GM23338 (cell line): ENCODE results near the gene VILL. TPM values are rescaled to one million over a fixed set of nuclear protein-coding genes. Genes with fewer than 3 reads are reported as not detected.
"Not testable (repeated sequence)": the region's sequence is repeated elsewhere in the genome, so short reads cannot be mapped to it uniquely, and the experiment has no call there.

Experiments
- ATAC-seq: fragments of 200-7000 bp; cut with Tn5 transposase; 3 replicates; pipeline ENCODE4 v1.9.1; 2020
- DNase-seq: peaks from one replicate; pipeline ENCODE4 v3.0.0-alpha.2; 2015; ENCODE audit warnings: low spot score
- H2AFZ ChIP-seq: fragments of 200-600 bp; sonication (generic); 2 replicates; pipeline ENCODE4 v1.8.0; 2016; ENCODE audit warnings: antibody characterized with exemption, mild to moderate bottlenecking, moderate library complexity
- H3F3A ChIP-seq: fragments of 200-600 bp; sonication (generic); replicated peaks from 2 replicates; pipeline ENCODE4 v1.8.0; 2017; ENCODE audit warnings: antibody characterized with exemption, mixed run types, low read depth
- H3K27ac ChIP-seq: fragments of 200-600 bp; sonication (generic); 2 replicates; pipeline ENCODE4 v1.6.1; 2016; ENCODE audit warnings: low read depth
- H3K27me3 ChIP-seq: fragments of 200-600 bp; sonication (generic); 2 replicates; pipeline ENCODE4 v1.8.0; 2016; ENCODE audit warnings: mild to moderate bottlenecking, mixed run types, moderate library complexity; ENCODE audit not compliant: insufficient read depth
- H3K36me3 ChIP-seq: fragments of 200-600 bp; sonication (generic); 2 replicates; pipeline ENCODE4 v1.8.0; 2016; ENCODE audit warnings: mild to moderate bottlenecking; ENCODE audit not compliant: insufficient read depth
- H3K4me1 ChIP-seq: fragments of 200-600 bp; sonication (generic); 2 replicates; pipeline ENCODE4 v1.8.0; 2016; ENCODE audit warnings: mild to moderate bottlenecking, moderate library complexity; ENCODE audit not compliant: insufficient read depth
- H3K4me2 ChIP-seq: fragments of 200-600 bp; sonication (generic); 2 replicates; pipeline ENCODE4 v1.7.1; 2017; ENCODE audit warnings: mixed run types
- H3K4me3 ChIP-seq: fragments of 200-600 bp; sonication (generic); 2 replicates; pipeline ENCODE4 v1.6.1; 2016; ENCODE audit warnings: mixed run types
- H3K79me2 ChIP-seq: fragments of 200-600 bp; sonication (generic); replicated peaks from 2 replicates; pipeline ENCODE4 v1.8.0; 2017; ENCODE audit warnings: mild to moderate bottlenecking; ENCODE audit not compliant: insufficient read depth
- H3K9me2 ChIP-seq: fragments of 200-600 bp; sonication (generic); 2 replicates; pipeline ENCODE4 v1.8.0; 2017; ENCODE audit not compliant: insufficient read depth
- H4K20me1 ChIP-seq: fragments of 200-600 bp; sonication (generic); replicated peaks from 2 replicates; pipeline ENCODE4 v1.8.0; 2017; ENCODE audit warnings: mild to moderate bottlenecking; ENCODE audit not compliant: insufficient read depth
- H3K27ac Mint-ChIP-seq: 2 replicates; pipeline ENCODE4 v1.8.0; 2020; ENCODE audit warnings: inconsistent platforms, mild to moderate bottlenecking, moderate library complexity, mixed read lengths
- H3K27me3 Mint-ChIP-seq: 3 replicates; pipeline ENCODE4 v1.8.0; 2022; ENCODE audit warnings: low read depth, mild to moderate bottlenecking, moderate library complexity, mixed read lengths, inconsistent platforms; ENCODE audit not compliant: insufficient read depth, poor library complexity
- H3K36me3 Mint-ChIP-seq: 3 replicates; pipeline ENCODE4 v1.8.0; 2021; ENCODE audit warnings: low read depth, mild to moderate bottlenecking, inconsistent platforms, moderate library complexity, mixed read lengths
- H3K4me1 Mint-ChIP-seq: 3 replicates; pipeline ENCODE4 v1.8.0; 2020; ENCODE audit warnings: mild to moderate bottlenecking, inconsistent platforms, mixed read lengths
- H3K4me3 Mint-ChIP-seq: 3 replicates; pipeline ENCODE4 v1.8.0; 2021; ENCODE audit warnings: moderate library complexity, mild to moderate bottlenecking, inconsistent platforms, mixed read lengths
- H3K9me3 Mint-ChIP-seq: 3 replicates; pipeline ENCODE4 v1.8.0; 2020; ENCODE audit warnings: moderate library complexity, mild to moderate bottlenecking, inconsistent platforms, mixed read lengths
- CREB1 ChIP-seq: fragments of 250-450 bp; sonication (Bioruptor Pico); IDR thresholded peaks from 2 replicates; pipeline ENCODE4 v1.5.0; 2020; ENCODE audit warnings: low read depth, mild to moderate bottlenecking, moderate library complexity
- ETS1 ChIP-seq: IDR thresholded peaks from 2 replicates; pipeline ENCODE4 v1.6.1; 2016; ENCODE audit warnings: antibody characterized with exemption
- EZH2 ChIP-seq: fragments of 200-600 bp; sonication (generic); IDR thresholded peaks from one replicate; pipeline ENCODE4 v1.8.0; 2017; ENCODE audit warnings: antibody characterized with exemption, mild to moderate bottlenecking, low read depth; ENCODE audit not compliant: unreplicated experiment
- EZH2phosphoT487 ChIP-seq: fragments of 200-600 bp; sonication (generic); IDR thresholded peaks from one replicate; pipeline ENCODE4 v1.8.1; 2018; ENCODE audit warnings: antibody characterized with exemption; ENCODE audit not compliant: unreplicated experiment
- NANOG ChIP-seq: IDR thresholded peaks from 2 replicates; pipeline ENCODE4 v1.6.1; 2016; ENCODE audit warnings: antibody characterized with exemption, borderline replicate concordance
- POLR2AphosphoS5 ChIP-seq: IDR thresholded peaks from 2 replicates; pipeline ENCODE4 v1.6.1; 2016; ENCODE audit warnings: antibody characterized with exemption, low read depth
- STAT1 ChIP-seq: IDR thresholded peaks from one replicate; pipeline ENCODE4 v1.6.1; 2016; ENCODE audit warnings: antibody characterized with exemption; ENCODE audit not compliant: unreplicated experiment
- polyA plus RNA-seq: library from polyadenylated mRNA; unstranded; fragments of >200 nt; fragmentation: Nextera tagmentation; extraction: Ambion mirVana; gene quantifications from 2 replicates; pipeline ENCODE4 v1.2.1, GENCODE V29; 2016
- total RNA-seq: library from RNA; depleted of rRNA; stranded (reverse); fragments of >200 nt; shearing (Covaris generic); gene quantifications from 2 replicates; pipeline ENCODE4 v1.2.3, GENCODE V29; 2014
- TF ChIP-seq, protein P1 (sequence below): IDR thresholded peaks from one replicate; pipeline ENCODE4 v1.6.1; 2018; ENCODE audit warnings: antibody characterized with exemption; ENCODE audit not compliant: unreplicated experiment

The VILL gene
- total and polyA plus RNA-seq, 2 experiments from 2014 or later: 2.7 to 9.8 TPM

- DNase-seq (no peak), ATAC-seq (no peak)
- H3K36me3 ChIP-seq: no peaks in the 10 kb centered on the region
- Mint-ChIP-seq H3K36me3 (no peaks in the 10 kb centered on the region), H3K27me3 (peaks cover 24% of the 10 kb centered on the region), H3K9me3 (no peaks in the 10 kb centered on the region), H3K4me3 (no peak overlapping the region), H3K27ac (no peak overlapping the region), H3K4me1 (no peaks in the 10 kb centered on the region; the same call in none of the 3 replicates)
- no peaks in the 10 kb centered on the region for H3K79me2 ChIP-seq
- H3K4me1 ChIP-seq: no peaks in the 10 kb centered on the region
- H3K27me3 ChIP-seq: no peaks in the 10 kb centered on the region
- no peak overlapping the region for H3K4me2 ChIP-seq
- H3K9me2 ChIP-seq: no peaks in the 10 kb centered on the region
- no peak overlapping the region for H3K4me3 ChIP-seq
- no peak for TF ChIP-seq STAT1
- no peak for TF ChIP-seq CREB1 (CRISPR knock-in tag)
- TF ChIP-seq ETS1: no peak
- no peak for TF ChIP-seq EZH2
- no peak for TF ChIP-seq EZH2phosphoT487
- no peak for TF ChIP-seq POLR2AphosphoS5
- TF ChIP-seq NANOG: no peak
- TF ChIP-seq, protein P1, sequence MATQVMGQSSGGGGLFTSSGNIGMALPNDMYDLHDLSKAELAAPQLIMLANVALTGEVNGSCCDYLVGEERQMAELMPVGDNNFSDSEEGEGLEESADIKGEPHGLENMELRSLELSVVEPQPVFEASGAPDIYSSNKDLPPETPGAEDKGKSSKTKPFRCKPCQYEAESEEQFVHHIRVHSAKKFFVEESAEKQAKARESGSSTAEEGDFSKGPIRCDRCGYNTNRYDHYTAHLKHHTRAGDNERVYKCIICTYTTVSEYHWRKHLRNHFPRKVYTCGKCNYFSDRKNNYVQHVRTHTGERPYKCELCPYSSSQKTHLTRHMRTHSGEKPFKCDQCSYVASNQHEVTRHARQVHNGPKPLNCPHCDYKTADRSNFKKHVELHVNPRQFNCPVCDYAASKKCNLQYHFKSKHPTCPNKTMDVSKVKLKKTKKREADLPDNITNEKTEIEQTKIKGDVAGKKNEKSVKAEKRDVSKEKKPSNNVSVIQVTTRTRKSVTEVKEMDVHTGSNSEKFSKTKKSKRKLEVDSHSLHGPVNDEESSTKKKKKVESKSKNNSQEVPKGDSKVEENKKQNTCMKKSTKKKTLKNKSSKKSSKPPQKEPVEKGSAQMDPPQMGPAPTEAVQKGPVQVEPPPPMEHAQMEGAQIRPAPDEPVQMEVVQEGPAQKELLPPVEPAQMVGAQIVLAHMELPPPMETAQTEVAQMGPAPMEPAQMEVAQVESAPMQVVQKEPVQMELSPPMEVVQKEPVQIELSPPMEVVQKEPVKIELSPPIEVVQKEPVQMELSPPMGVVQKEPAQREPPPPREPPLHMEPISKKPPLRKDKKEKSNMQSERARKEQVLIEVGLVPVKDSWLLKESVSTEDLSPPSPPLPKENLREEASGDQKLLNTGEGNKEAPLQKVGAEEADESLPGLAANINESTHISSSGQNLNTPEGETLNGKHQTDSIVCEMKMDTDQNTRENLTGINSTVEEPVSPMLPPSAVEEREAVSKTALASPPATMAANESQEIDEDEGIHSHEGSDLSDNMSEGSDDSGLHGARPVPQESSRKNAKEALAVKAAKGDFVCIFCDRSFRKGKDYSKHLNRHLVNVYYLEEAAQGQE: no peak
- no peak overlapping the region for H3K27ac ChIP-seq
- no peaks in the 10 kb centered on the region for H3F3A ChIP-seq
- no peaks in the 10 kb centered on the region for H4K20me1 ChIP-seq
- H2AFZ ChIP-seq: no peak overlapping the region
Measured at GRCh38 chr3:37987751-37988179, 2.8 kb upstream of the VILL start.

GRCh38 chr3:37988376-37988775, 2.2 kb upstream of the VILL start:
- H3F3A ChIP-seq, H3K4me3 ChIP-seq, H3K36me3 ChIP-seq, H3K4me1 Mint-ChIP-seq, H3K27me3 ChIP-seq, DNase-seq, ATAC-seq, H3K4me2 ChIP-seq, H2AFZ ChIP-seq, H3K9me2 ChIP-seq, H3K4me3 Mint-ChIP-seq, H3K9me3 Mint-ChIP-seq, H3K79me2 ChIP-seq, H3K4me1 ChIP-seq, H3K27ac Mint-ChIP-seq, H3K36me3 Mint-ChIP-seq, H4K20me1 ChIP-seq, H3K27ac ChIP-seq: not testable (repeated sequence)
- peaks cover 24% of the 10 kb centered on the region for H3K27me3 Mint-ChIP-seq
